Activated T-helper 1 cell treated with anti-CD3 and anti-CD28 coated beads, Interleukin-2, amount 50 U/mL, for 16 hours (primary cell): ENCODE data around the gene DHX40.
"Not testable (repeated sequence)": the region's sequence is repeated elsewhere in the genome, so short reads cannot be mapped to it uniquely, and the experiment has no call there.

ENCODE experiments used
- DNase-seq, 2 donors: peaks; one replicate each; pipeline ENCODE4 v3.0.0-alpha.2; 2020; ENCODE audit warnings: low read depth in 1 of 2, low spot score in 1 of 2

Gene DHX40

GRCh38 chr17:59629174-59629573, 63.8 kb downstream of the DHX40 start:
- no peak for DNase-seq

GRCh38 chr17:59631276-59631675, 65.9 kb downstream of the DHX40 start:
- no peak for DNase-seq

- no peak for DNase-seq
These were observed 67.0 kb downstream of the DHX40 start for GRCh38 chr17:59632398-59632797.

DNA sequence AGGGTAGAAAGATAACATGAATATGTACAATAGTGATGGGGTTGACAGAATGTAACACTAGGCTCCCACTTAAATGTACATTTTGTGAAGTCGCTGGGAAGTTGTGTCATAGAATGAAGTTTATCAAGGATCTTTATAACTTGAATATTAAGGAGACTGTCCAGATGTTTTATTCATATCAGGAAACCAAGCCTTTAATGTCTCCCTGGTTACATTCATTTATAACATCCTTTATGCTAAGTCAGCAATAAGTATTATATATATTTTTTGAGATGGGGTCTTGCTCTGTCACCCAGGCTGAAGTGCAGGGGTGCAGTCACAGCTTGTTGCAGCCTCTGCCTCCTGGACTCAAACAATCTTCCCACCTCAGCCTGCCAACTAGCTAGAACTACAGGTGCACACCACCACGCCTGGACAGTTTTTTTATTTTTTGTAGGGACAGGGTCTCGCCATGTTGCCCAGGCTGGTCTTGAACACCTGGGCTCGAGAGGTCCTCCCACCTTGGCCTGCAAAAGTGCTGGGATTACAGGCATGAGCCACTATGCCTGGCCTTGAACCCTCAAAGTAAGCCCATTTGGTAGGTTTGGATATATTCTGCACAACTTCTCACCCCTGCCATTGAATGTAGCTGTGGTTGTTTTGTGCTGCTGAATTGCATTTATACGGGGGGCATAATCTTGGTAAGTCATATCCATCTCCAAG, 68.4 kb downstream of the DHX40 start:
- DNase-seq = no peak

GRCh38 chr17:59634632-59635541, 69.5 kb downstream of the DHX40 start:
- no peak for DNase-seq

DNA sequence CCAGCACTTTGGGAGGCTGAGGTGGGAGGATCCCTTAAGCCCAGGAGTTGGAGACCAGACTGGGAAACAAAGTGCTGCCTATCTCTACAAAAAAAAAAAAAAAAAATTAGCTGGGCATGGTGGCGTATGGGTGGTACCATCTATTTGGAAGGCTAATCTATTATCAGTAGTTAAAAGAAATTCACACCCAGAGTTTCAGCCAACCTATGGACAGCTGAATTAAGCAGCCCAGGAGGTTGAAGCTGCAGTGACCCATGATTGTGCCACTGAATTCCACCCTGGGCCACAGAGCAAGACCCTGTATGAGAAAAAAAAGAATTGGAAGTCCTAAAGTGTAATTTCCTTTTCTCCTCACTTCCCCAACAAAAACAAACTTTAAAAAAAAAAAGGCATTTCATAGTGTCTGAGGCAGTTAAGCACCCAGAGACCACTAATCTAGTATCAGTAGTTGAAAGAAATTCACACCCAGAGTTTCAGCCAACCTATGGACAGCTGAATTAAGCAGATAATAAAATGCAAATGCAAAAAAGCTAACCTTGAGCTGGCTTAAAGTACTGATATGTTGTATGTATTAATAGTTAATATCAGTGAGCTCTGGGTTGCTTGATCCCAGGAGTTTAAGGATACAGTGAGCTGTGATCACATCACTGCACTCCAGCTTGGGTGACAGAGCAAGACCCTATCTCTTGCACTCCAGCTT, 72.4 kb downstream of the DHX40 start:
- DNase-seq = no peak

DNA sequence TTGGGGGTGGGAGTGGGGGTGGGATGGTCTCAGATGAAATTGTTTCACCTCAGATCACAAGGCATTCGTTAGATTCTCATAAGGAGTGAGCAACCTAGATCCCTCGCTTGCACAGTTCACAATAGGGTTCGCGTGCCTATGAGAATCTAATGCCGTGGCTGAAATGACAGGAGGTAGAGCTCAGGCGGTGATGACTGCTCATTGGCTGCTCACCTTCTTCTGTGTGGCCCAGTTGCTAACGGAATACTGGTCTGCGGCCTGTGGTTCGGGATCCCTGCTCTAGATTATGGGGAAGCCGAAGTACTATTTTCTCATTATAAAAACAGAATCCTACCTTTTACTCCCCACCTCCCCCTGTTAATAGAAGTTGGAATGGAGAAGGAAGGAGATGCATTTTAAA, 73.1 kb downstream of the DHX40 start:
- DNase-seq = no peak

DNA sequence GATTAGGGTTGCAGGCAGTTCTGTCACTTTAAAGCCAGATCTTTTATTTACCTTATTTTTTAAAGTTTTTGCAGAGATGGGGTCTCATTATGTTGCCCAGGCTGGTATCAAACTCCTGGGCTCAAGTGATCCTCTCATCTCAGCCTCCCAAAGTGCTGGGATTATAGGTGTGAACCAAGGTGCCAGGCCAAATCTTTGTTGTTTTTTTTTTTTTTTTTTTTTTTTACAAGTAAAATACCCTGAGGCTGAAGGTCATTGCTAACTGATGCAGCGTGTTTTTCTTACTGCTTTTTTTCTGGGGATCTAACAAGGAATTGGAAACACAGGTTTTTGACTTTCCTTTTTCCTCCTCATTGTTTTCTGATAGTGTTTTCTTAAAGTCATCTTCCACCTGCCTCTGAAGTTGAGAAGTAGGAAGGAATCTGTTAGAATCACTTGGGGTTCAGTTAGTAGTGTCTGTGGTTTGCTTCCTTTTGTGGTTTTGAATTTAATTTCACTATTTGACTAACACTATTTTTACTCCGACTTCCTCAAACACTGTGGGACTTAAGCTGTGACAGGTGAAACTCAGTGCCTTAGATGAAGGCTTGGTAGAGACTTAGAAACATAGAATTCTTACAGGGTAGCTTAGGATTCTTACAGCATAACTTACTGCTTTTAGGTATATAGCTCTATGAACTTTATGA, 76.5 kb downstream of the DHX40 start:
- DNase-seq = no peak

GRCh38 chr17:59642565-59642964, 77.2 kb downstream of the DHX40 start:
- DNase-seq = no peak

DNA sequence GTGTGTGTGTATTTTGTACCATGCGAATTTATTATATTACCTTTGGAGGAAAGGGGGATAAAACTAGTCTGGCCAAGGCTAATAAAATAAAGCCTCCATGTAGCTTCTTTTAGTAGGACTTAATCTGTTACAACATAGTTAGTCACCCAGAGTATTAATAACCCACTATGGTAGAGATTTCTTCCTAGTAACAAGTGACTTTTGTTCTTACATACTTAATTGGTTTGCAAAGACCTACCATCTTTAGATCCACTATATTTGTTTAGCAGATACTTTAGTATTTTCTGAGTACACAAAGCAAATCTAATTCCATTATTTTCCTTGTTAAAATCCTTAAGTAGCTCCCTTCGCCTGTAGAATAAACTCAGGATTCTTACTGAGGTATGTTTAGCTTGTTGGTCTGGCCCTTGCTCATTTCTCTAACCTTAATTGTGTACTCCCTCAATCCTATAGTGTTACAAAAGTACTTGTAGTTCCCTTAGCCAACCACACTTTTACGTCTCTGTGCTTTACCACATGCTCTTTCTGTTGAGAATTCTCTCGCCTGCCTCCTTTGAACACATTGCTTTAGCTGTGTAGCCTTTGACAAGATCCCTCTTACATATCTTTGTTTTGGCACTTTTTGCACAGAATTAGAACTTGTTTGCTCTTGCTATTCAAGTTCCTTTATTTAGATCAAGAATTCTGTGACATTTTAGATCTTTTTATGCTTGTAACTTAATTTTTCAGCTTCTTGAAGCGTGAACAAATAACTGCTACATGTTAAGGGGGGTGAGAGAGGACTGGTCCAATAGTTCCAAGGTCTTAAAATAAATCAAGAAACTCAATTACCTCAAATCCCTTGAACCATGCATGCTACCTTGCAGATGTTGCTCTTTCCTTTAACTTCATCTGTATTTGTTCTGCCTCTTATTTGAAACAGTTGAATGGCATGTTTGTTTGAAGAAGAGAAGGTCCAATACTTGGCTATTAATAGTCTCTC, 78.0 kb downstream of the DHX40 start:
- DNase-seq = no peak

GRCh38 chr17:59647288-59647687, 81.9 kb downstream of the DHX40 start:
- DNase-seq = no peak

DNA sequence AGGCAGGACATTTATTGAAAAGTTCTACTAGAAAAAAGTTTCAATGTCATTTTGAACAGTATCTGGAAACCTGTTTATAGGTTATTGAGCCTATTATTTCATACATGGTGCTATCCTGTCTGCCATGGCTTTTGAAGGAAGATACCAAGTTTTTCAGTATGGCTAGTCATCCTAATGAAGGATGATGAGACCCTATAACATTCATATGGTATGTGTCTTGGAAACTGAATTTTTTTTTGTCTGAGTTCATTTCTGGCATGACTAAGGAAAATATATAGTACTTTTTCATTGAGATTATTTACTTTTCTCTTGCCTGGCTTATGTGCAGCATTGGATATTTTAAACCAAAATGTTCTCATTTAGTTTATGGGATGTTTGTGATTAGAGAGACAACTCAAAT, 84.5 kb downstream of the DHX40 start:
- DNase-seq = no peak

DNA sequence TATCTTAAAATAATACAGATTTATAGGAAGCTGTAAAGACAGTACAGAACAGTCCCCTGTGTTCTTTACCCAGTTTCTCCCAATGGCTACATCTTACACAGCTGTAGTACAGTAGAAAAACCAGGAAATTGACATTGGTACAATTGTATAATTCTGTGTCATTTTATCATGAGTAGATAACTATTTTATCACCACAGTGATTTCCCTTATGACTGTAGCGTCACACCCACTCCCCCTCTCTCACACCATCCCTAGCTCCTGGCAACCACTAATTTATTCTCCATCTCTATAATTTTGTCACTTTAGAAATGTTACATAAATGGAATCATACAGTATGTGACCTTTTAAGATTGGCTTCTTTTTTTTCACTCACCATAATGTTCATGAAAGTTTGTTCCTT, 85.2 kb downstream of the DHX40 start:
- no peak for DNase-seq

GRCh38 chr17:59651346-59651745, 85.9 kb downstream of the DHX40 start:
- no peak for DNase-seq

- no peak for DNase-seq
These were observed 86.7 kb downstream of the DHX40 start for GRCh38 chr17:59652119-59652518.

DNA sequence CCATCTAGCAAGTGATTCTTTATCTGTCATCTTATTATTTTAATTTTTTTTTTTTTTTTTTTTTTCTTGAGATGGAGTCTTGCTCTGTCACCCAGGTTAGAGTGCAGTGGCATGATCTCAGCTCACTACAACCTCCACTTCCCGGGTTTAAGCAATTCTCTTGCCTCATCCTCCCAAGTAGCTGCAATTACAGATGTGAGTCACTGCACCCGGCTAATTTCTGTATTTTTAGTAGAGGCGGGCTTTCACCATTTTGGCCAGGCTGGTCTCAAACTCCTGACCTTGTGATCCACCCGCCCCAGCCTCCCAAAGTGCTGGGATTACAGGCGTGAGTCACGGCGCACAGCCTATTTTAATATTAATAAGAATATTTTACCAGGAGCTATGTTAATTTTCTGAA, 91.2 kb downstream of the DHX40 start:
- DNase-seq = not testable (repeated sequence)
